HG03064 (cell line): ENCODE results near the gene RMND5B.
A peak's percentile ranks its signal among the peaks of the same experiment; 100 is the strongest.
"Not testable (repeated sequence)": the region's sequence is repeated elsewhere in the genome, so short reads cannot be mapped to it uniquely, and the experiment has no call there.

Experiments
- ATAC-seq: cut with Tn5 transposase; IDR thresholded peaks from one replicate; pipeline ENCODE4 v1.9.1; 2021; ENCODE audit warnings: low read depth; ENCODE audit not compliant: unreplicated experiment

The RMND5B gene

GRCh38 chr5:178162481-178162880 is 31.7 kb downstream of the RMND5B start:
- ATAC-seq = no peak

DNA sequence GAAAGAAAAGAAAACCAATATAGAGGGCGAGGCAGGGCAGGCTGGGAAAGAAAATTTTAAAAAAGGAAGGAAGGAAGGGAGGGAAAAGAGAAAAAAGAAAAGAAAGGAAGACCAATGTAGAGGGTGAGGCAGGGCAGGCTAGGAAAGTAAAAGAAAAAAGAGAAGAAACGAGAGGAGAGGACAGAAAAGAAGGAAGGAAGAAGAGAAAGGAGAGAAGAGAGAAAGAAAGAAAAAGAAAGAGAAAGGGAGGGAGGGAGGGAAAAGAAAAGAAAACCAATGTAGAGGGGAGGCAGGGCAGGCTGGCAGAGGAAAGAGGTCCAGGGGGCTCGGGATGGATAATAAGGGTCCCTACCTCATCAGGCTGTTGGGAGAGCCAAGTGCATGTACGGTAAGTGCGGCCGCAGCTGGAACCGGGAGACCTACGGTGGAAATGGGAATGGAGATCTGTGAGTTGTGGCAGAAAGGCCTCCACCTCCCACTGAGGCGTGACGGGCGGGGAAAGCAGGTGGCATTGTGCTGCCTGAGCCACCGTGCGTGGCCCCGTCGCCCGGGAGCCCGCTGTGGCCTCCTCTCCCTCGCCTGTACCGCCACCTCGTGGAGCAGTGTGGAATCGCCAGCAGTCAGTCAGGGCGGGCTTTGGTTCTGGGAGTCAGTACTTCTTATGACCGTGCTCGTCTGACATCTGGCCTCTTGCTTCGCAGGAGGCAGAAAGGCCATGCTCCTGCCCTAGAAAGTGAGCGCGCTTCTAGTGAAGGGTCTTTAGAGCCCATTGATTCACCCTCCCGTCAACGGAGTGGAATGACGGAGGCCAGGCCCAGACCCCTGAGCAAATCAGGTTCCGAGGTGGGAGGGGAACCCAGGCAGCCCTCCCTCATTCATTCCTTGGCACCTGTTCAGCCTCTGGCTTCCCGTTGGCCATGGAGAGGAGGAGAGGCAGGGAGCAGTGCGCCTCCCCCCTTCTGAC is 33.2 kb downstream of the RMND5B start:
- peak; percentile 84 for ATAC-seq

- no peak for ATAC-seq
Observed at GRCh38 chr5:178165581-178165980, 34.8 kb downstream of the RMND5B start.

DNA sequence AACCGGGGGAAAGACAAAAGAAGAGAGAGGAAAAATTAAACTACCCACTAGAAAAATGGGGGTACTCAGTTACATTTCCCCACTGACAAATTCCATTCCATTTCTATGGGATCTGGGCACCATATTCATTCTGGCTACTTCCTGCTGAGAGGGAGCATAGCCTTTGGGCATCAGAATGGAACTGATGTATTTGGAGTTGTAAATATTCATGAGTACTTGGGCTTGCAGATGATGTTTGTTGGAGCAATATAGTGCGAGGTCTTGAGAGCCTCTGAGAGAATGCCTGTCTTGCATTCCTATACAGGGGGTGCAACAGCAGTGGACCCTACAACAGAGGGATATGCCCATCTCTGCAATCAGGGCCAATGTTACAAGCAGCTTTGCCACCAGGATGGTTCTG is 39.6 kb downstream of the RMND5B start:
- no peak for ATAC-seq

GRCh38 chr5:178174456-178174855 is 43.6 kb downstream of the RMND5B start:
- no peak for ATAC-seq

- ATAC-seq = no peak
Observed at GRCh38 chr5:178176791-178177190, 46.0 kb downstream of the RMND5B start.

GRCh38 chr5:178177569-178177968 is 46.8 kb downstream of the RMND5B start:
- ATAC-seq = no peak

DNA sequence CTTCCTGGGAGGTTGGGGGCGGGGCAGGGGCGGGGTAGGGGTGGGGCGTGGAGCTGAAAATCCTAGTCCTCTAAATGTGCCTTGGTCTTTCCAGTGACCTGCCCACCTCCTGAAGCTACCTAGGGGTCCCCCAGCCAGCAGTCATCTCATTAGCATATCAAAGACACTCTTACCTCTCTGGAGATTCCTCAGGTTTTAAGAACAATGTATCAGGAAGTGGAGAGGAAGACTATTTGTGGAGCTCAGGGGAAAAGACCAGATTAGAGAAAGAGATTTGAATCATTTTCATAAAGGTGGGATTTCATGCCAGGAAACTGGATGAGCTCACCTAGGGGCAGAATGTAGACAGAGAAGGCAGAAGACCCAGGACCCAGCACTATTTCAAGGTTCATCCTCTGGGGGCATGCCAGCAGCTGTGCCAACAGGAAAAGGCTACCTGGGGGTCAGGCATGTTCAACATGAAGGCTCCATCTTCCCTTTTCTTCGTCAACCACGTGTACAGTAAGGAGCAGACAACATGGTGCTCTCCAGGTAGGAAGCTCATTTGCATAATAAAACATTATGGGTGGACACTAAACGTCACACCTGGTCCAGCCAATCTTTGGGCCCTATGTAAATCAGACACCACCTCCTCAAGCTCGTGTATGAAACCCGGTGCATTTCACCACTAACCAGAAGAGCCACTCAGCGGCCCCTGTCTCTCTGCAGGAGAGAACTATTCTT is 49.5 kb downstream of the RMND5B start:
- ATAC-seq = no peak

DNA sequence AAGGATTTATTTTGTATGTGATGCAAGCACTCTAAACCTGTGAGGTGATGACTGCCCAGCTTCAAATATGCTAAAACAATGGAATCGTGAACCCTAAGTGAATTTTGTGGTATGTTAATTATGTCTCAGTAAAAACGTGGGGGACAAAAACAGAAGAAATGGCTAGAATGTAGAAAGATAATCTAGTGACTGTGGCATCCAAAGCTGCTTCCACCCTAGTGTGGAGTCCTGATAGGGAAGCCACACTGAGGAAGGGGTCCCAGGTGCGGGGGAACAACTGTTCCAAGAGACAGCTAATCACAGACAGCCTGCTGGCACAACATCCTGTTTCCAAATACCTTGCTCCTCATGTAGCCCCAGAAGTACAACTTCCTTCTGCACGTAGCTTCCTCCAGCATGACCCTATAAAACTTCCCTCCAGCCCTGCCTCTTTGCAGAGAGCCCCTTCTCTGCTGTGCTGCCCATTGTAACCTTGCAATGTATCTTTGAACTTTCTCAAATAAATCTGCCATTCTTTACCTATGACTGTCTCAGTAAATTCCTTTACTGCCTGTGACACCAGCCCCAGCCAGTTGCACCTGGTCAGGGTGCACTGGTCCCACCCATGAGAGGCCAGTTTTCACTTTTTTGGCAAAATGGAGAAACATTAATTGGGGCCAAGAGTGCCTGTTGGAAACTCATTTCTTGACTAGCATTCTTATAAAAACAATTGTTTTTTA is 51.5 kb downstream of the RMND5B start:
- no peak for ATAC-seq

DNA sequence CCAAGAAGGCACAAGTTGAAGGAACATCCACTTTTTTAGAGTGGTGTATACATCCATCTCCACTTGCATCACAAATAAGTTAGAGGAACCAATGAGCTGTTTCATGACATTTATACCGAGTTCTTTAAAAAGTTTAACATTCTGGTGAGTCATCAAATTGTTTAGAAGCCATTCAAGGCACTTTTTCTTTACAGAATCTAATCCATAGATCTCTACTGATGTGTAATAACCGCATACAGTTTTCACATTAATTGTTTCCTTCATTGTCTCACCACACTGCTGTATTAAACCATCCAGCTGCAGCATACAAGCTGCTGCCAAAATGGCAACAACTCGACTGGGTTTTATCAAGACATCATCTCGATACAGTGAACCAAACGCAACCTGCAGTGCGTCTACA is 55.6 kb downstream of the RMND5B start:
- no peak for ATAC-seq

GRCh38 chr5:178187014-178187413 is 56.2 kb downstream of the RMND5B start, which contains the start of gene GMCL2:
GMCL2 (minus strand) TSS chr5:178187371; CDS start chr5:178187299, 72 bp downstream.
- no peak for ATAC-seq

DNA sequence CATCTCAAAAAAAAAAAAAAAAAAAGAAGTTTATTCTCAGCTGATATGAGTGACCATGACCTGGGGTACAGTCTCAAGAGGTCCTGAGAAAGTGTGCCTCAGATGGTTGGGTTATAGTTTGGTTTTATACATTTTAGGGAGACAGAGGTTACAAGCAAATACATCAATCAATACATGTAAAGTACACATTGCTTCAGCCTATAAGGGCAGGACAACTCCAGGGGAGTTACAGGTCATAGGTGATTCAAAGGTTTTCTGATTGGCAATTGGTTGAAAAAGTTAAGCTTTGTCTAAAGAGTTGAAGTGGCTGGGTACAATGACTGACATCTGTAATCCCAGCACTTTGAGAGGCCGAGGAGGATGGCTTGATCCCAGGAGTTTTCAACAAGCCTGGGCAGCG is 58.6 kb downstream of the RMND5B start:
- ATAC-seq = no peak

DNA sequence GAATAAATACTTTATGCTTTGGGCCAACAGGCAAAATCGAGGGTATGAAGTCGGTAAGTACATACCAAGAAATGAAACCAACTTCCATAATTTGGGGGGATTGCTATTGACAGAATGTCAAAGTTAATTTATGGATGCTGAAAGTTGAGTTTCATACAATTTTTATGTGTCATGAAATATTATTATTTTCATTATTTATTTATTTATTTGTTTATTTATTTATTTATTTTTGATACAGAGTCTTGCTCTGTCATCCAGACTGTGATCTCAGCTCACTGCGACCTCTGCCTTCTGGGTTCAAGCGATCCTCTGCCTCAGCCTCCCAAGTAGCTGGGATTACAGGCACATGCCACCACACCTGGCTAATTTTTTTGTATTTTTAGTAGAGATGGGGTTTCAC is 60.8 kb downstream of the RMND5B start:
- no peak for ATAC-seq

DNA sequence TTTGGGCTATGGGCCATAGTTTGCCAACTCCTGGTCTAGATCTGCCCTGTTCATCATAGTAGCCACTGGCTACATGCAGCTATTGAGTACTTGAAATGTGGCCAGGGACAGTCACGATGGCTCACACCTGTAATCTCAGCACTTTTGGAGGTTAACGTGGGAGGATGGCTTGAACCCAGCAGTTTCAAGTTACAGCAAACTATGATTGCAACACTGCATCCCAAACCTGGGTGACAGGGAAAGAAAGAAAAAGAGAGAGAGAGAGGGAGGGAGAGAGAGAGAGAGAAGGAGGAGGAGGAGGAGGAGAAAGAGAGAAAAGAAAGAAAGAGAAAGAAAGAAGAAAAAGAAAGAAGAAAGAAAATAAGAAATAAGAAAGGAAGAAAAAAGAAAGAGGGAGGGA is 61.4 kb downstream of the RMND5B start:
- no peak for ATAC-seq

DNA sequence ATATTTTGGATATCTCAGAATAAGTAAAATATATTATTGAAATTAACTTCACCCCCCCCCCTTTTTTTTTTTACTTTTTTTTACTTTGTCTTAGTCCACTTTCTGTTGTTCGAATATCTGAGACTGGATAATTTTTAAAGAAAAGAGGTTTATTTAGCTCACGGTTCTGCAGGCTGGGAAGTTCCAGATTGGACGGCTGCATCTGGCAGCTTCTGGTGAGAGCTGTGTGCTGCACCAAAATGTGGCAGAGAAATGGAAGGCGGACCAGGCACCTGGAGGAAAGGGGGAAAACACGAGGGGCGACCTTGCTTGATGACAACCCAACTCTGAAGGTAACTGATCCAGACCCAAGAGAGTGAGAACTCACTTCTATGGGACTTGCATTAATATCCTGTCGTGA is 62.0 kb downstream of the RMND5B start:
- no peak for ATAC-seq

DNA sequence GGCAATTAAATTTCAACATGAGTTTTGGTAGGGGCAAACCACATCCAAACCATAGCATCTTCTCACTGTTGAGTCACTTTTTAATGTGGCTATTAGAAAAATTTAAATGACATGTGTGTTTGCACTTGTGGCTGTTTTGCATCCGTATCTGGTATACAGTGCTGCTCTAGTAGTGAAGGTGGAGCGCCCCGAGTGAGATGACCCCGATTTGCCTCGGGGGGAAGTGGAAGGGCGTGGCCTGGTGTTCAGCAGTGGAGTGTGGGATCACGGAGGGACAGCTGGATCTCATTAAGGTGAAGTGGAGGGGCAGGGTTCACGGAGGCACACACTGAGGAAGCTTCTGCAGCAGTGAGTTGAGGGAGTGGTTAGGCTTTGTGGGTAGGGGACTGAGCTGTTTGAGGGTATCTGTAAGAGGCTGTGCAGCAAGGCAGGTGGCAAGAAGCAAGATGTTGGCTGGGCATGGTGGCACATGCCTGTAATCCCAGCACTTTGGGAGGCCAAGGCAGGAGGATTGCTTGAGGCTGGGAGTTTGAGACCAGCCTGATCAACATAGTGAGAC is 62.5 kb downstream of the RMND5B start:
- ATAC-seq = no peak

DNA sequence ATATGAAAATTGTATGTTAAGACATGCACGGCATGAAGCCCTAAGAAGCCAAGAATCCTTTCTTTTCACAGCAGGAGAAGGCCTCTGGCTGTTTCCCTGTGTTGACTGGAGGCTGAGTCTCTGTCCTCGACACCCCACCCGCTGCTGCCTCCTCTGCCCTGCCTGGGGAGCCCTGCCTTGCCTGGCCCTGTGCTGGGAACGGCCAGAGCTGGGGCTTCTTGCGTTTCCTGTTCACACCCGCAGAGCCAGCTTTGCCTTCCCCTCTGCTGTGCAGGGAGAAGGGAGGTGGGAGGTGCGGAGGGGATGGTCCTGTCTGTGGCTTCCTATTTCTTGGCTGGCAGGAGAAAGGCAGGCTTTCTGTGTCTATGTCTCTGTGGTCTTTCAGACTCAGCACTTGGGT is 63.2 kb downstream of the RMND5B start:
- no peak for ATAC-seq

GRCh38 chr5:178196281-178196812 is 65.5 kb downstream of the RMND5B start:
- ATAC-seq = no peak

DNA sequence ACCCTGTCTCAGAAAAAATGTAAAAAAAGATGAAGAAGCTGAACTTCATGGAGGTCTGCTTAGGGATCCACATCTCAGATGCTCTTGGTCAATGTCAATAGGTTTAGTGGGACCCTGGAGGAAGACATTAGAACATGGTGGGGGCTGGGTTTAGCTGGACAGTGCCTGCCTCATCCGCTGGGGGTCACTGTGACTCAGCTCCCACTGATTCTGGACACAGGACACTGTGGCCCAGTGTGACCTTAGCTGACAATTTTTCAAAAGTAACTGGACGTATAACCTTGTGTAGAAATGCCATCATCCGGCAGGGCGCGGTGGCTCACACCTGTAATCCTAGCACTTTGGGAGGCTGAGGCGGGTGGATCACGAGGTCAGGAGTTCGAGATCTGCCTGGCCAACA is 66.2 kb downstream of the RMND5B start:
- ATAC-seq = no peak

DNA sequence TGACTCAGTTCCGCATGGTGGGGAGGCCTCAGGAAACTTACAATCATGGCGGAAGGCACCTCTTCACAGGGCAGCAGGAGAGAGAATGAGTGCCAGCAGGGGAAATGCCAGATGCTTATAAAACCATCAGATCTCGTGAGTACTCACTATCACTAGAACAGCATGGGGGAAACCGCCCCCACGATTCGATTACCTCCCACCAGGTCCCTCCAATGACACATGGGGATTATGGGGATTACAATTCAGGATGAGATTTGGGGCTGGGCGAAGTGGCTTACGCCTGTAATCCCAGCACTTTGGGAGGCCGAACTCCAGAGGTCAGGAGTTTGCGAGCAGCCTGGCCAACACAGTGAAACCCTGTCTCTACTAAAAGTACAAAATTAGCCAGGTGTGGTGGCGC is 67.3 kb downstream of the RMND5B start:
- not testable (repeated sequence) for ATAC-seq
